Small intestine (tissue), 7 donors: ENCODE data around the gene POLR3E. TPM values are rescaled to one million over a fixed set of nuclear protein-coding genes. Genes with fewer than 3 reads are reported as not detected.

Experiments
- DNase-seq, 2 donors: peaks; one replicate each; pipeline versions ENCODE4 v3.0.0 to v3.0.0-alpha.2; 2013
- FAIRE-seq: peaks from 2 replicates; lab custom pipeline; 2012; peaks lifted over from hg19 to GRCh38; lab: Jason Lieb, UNC
- H3K27ac ChIP-seq, 3 donors: one replicate each; pipeline ENCODE4 v1.5.1; 2013; ENCODE audit warnings: low read length in 2 of 3, mild to moderate bottlenecking in 2 of 3, control low read depth in 1 of 3, inconsistent platforms in 1 of 3, low read depth in 1 of 3, moderate library complexity in 1 of 3
- H3K27me3 ChIP-seq, 3 donors: one replicate each; pipeline ENCODE4 v1.6.1; 2013; ENCODE audit warnings: low read length in 3 of 3, inconsistent platforms in 1 of 3; ENCODE audit not compliant: control insufficient read depth in 3 of 3, insufficient read depth in 3 of 3
- H3K36me3 ChIP-seq, 3 donors: one replicate each; pipeline ENCODE4 v1.6.1; 2013; ENCODE audit warnings: low read length in 3 of 3, inconsistent platforms in 1 of 3, low read depth in 1 of 3, mild to moderate bottlenecking in 1 of 3, moderate library complexity in 1 of 3; ENCODE audit not compliant: control insufficient read depth in 3 of 3, insufficient read depth in 2 of 3
- H3K4me1 ChIP-seq, 3 donors: one replicate each; pipeline ENCODE4 v1.6.1; 2013; ENCODE audit warnings: low read length in 2 of 3, inconsistent platforms in 1 of 3, low read depth in 1 of 3, mild to moderate bottlenecking in 1 of 3, moderate library complexity in 1 of 3; ENCODE audit not compliant: control insufficient read depth in 3 of 3, insufficient read depth in 2 of 3
- H3K4me3 ChIP-seq, 3 donors: one replicate each; pipeline ENCODE4 v1.5.1; 2013; ENCODE audit warnings: low read length in 3 of 3, control low read depth in 1 of 3, inconsistent platforms in 1 of 3, low read depth in 1 of 3, mild to moderate bottlenecking in 1 of 3, moderate library complexity in 1 of 3
- H3K9me3 ChIP-seq, 2 donors: one replicate each; pipeline ENCODE4 v1.6.1; 2013; ENCODE audit warnings: low read depth in 1 of 2, low read length in 1 of 2; ENCODE audit not compliant: control insufficient read depth in 2 of 2, insufficient read depth in 1 of 2
- WGBS, 3 donors: extraction: QIAGEN DNeasy Blood & Tissue Kit; methylation state at CpG; one replicate each; pipeline ENCODE4 v1.1.7; 2013; 5-methylcytosine and 5-hydroxymethylcytosine counted together
- polyA plus RNA-seq, 4 donors: library from polyadenylated mRNA; stranded (reverse) in 3 of 4; unstranded in 1 of 4; fragments of 200-250 nt in 3 of 4; fragments of 120-200 nt in 1 of 4; gene quantifications; one replicate each; pipeline versions ENCODE4 v1.2.1 to v1.2.3, GENCODE V29; 2013
- donor health status: healthy with polysubstance abuse.
- donor health status: control.
- donor health status: control.
- donor health status: Bipolar disorder and iron deficiency.
- donor health status: healthy.

POLR3E gene
- polyA plus RNA-seq, 4 donors = 14.3 to 53.9 (median 21.3) TPM

DNA sequence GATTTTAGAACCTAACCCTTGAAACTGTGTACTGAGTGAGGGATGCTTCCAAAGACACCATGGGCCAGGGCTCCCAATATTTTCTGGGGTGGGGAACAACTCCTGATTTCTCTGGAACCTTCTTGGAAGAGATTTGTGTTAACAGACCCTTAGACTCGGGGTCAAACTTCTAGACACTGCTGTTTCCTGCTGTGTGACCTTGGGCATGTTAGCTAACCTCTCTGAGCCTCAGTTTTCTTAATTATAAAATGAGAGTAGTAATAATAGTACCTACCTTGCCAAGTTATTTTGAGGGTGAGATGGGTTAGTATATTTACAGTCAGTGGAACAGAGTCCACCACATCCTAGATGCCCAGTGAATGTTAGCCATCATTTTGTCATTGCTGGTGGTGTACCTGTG, 18.8 kb downstream of the POLR3E start:
- DNase-seq (no peak), FAIRE-seq (no peak)

GRCh38 chr16:22316411-22316811, 19.2 kb downstream of the POLR3E start:
- DNase-seq (no peak), FAIRE-seq (no peak)
- H3K27ac ChIP-seq = no peak overlapping the region
- H3K9me3 ChIP-seq = no peaks in the 10 kb centered on the region
- H3K4me1 ChIP-seq = peaks cover 0 to 1% (median 0%) of the 10 kb centered on the region in 3 donors
- WGBS, 3 donors = 85 to 93% (median 90%) methylated on average over 8 to 9 of the region's 9 CpGs
- H3K4me3 ChIP-seq = no peak overlapping the region
- peaks cover 17 to 77% (median 34%) of the 10 kb centered on the region in 3 donors for H3K36me3 ChIP-seq
- no peaks in the 10 kb centered on the region for H3K27me3 ChIP-seq

More for the DNA sequence above, 18.8 kb downstream of the POLR3E start:
- no peak overlapping the region for H3K4me3 ChIP-seq
- no peaks in the 10 kb centered on the region for H3K4me1 ChIP-seq
- H3K27ac ChIP-seq = no peak overlapping the region
- no peaks in the 10 kb centered on the region for H3K27me3 ChIP-seq
- peaks cover 17 to 75% (median 34%) of the 10 kb centered on the region in 3 donors for H3K36me3 ChIP-seq
- WGBS, 3 donors = 78 to 92% (median 83%) methylated on average over 1 of the region's 1 CpG
- H3K9me3 ChIP-seq = no peaks in the 10 kb centered on the region

- Histone ChIP-seq H3K4me1 (peaks cover 0 to 3% (median 0%) of the 10 kb centered on the region in 3 donors), H3K27me3 (no peaks in the 10 kb centered on the region), H3K27ac (no peak overlapping the region), H3K9me3 (no peaks in the 10 kb centered on the region), H3K36me3 (peaks cover 17 to 77% (median 32%) of the 10 kb centered on the region in 3 donors), H3K4me3 (no peak overlapping the region)
- DNase-seq (no peak), FAIRE-seq (no peak)
- 89 to 90% (median 89%) methylated on average over 17 of the region's 17 CpGs for WGBS, 3 donors
Measured at GRCh38 chr16:22317001-22317530, 19.9 kb downstream of the POLR3E start.

DNA sequence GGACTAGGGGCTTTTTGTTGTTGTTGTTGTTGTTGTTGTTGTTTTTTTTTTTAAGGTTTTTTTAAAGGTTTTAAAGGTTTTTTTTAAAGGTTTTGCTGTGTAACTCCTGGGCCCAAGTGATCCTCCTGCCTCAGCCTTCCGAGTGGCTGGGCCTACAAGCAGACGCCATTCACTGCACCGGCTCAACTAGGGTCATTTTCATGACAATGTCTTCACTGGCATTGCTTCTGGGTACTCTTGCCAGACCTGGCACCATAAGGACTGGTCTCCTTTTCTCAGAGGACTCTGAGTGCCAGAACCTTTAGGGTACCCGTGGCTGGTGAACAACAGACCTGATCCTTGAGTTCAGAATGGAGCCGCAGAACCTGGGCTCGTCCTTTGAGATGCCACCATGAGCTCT, 20.4 kb downstream of the POLR3E start:
- no peak for FAIRE-seq

GRCh38 chr16:22318690-22319358, 21.6 kb downstream of the POLR3E start:
- no peak for FAIRE-seq
- peaks cover 14 to 79% (median 34%) of the 10 kb centered on the region in 3 donors for H3K36me3 ChIP-seq
- 81 to 84% (median 83%) methylated on average over 18 of the region's 18 CpGs for WGBS, 3 donors

More for the DNA sequence above, 20.4 kb downstream of the POLR3E start:
- 91 to 96% (median 93%) methylated on average over 6 of the region's 6 CpGs for WGBS, 3 donors
- Histone ChIP-seq H3K36me3 (peaks cover 17 to 77% (median 32%) of the 10 kb centered on the region in 3 donors), H3K9me3 (no peaks in the 10 kb centered on the region), H3K27me3 (no peaks in the 10 kb centered on the region), H3K4me1 (peaks cover 0 to 3% (median 0%) of the 10 kb centered on the region in 3 donors), H3K27ac (no peak overlapping the region), H3K4me3 (no peak overlapping the region)
- no peak for DNase-seq

DNA sequence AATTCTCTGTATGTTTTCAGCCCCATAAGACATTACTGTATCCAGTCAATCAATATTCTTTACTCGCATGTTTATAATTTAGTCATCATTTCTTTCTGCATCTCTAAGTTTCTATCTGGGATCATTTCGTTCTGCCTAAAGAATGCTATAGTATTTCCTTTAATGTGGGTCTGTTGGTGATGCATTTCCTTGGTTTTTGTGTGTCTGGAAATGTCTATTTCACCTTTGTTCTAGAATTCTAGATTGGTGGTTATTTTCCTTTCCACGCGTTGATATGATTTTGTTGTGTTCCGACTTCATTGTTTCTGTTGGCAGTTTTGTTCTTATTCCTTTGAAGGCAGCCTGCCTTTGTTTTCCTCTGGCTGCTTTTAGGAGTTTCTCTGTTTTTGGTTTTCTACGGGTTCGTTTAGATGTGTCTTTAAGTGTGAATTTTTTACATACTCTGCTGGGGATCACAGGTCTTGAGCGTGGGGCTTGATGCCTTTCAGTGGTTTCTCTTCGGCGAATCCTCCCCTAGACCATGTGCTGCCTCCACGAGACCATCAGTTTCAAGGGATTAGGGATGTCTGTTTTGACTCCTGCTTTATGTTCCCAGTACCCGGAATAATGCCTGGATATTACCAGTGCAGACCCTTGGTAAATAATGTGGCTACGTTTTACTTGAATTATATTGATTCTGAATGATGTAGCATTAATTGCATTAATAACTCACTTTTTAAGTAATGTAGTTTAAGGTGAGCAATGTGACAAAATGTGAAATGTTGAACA, 23.5 kb downstream of the POLR3E start:
- Histone ChIP-seq H3K4me3 (no peak overlapping the region), H3K27me3 (no peaks in the 10 kb centered on the region), H3K27ac (no peak overlapping the region), H3K36me3 (peaks cover 30 to 80% (median 31%) of the 10 kb centered on the region in 3 donors), H3K4me1 (peaks cover 0 to 3% (median 0%) of the 10 kb centered on the region in 3 donors), H3K9me3 (no peaks in the 10 kb centered on the region)
- DNase-seq (no peak), FAIRE-seq (no peak)
- WGBS, 3 donors = 80 to 82% (median 81%) methylated on average over 13 of the region's 13 CpGs

More at GRCh38 chr16:22318690-22319358, 21.6 kb downstream of the POLR3E start:
- no peaks in the 10 kb centered on the region for H3K27me3 ChIP-seq
- no peak overlapping the region for H3K27ac ChIP-seq
- DNase-seq = peak; percentile 21 to 36
- peaks cover 0 to 3% (median 0%) of the 10 kb centered on the region in 3 donors for H3K4me1 ChIP-seq
- no peaks in the 10 kb centered on the region for H3K9me3 ChIP-seq
- no peak overlapping the region for H3K4me3 ChIP-seq

DNA sequence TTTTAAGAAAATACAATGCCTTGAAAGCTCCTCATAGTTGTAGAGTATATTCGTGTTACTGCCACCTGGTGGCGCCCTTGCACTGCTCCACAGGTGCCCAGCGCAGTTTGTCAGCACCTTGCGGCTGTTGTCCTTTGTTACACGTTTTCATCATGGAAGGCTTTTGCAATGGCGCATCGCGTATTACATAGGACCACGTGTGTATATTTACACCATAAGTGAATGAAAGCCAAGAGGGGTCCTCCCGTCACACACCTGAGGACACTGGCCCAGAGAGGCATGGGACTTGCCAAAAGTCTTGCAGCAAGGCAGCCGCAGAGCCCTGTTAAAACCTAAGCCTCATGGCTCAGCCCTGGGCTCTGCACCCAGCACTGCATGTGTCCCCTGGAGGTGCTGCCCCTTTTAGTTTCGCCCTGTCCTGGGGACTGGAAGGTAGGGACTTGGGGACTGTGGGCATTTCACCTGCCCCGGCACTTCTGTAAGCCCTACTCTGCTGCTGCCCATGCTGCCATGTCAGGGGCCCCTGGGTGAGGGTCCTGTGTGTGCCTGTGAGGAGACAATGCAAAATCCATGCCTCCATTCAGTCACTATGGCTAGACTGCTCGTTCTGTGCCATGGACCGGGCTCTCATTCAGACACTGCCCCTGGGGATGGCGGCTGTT, 24.3 kb downstream of the POLR3E start:
- no peak overlapping the region for H3K27ac ChIP-seq
- 45 to 51% (median 51%) methylated on average over 16 of the region's 16 CpGs for WGBS, 3 donors
- H3K27me3 ChIP-seq = no peaks in the 10 kb centered on the region
- H3K4me1 ChIP-seq = peaks cover 0 to 3% (median 0%) of the 10 kb centered on the region in 3 donors
- no peaks in the 10 kb centered on the region for H3K9me3 ChIP-seq
- DNase-seq = peak; percentile 71 to 87
- H3K36me3 ChIP-seq = peaks cover 32 to 82% (median 33%) of the 10 kb centered on the region in 3 donors
- H3K4me3 ChIP-seq = no peak overlapping the region
- FAIRE-seq = no peak

DNA sequence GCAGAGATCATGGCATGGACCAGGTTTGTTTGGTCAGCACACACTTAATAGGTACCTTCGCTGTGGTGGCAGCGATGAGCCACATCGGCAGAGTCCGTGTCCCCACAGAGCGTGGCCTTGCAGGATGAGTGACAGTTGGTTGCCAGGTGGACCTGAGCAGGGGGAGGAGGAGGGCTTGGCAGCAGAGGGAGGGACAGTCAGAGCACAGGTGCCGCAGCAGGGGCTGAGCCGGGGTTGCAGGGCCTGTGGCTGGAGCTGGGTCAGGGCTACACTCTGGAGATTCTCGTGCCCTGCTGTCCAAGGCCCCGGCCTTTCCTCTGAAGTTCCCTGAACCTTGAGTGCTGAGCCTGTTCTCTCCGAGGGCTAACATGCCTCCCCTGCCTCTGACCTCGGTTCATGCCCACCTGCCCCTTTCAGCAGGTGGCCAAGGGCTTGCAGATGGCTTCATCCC, 24.8 kb downstream of the POLR3E start:
- FAIRE-seq (no peak), DNase-seq (no peak)
- no peak overlapping the region for H3K27ac ChIP-seq
- H3K4me3 ChIP-seq = no peak overlapping the region
- H3K4me1 ChIP-seq = peaks cover 0 to 3% (median 0%) of the 10 kb centered on the region in 3 donors
- peaks cover 28 to 82% (median 32%) of the 10 kb centered on the region in 3 donors for H3K36me3 ChIP-seq
- H3K27me3 ChIP-seq = no peaks in the 10 kb centered on the region
- 96 to 97% (median 96%) methylated on average over 11 of the region's 11 CpGs for WGBS, 3 donors
- no peaks in the 10 kb centered on the region for H3K9me3 ChIP-seq
